AML-193 (cell line): ENCODE measurements around the gene AKAIN1.

Experiments
- DNase-seq, 2 experiments: peaks; one replicate each; lab custom pipeline; 2025; lab: John Stamatoyannopoulos, UW

AKAIN1 gene

DNA sequence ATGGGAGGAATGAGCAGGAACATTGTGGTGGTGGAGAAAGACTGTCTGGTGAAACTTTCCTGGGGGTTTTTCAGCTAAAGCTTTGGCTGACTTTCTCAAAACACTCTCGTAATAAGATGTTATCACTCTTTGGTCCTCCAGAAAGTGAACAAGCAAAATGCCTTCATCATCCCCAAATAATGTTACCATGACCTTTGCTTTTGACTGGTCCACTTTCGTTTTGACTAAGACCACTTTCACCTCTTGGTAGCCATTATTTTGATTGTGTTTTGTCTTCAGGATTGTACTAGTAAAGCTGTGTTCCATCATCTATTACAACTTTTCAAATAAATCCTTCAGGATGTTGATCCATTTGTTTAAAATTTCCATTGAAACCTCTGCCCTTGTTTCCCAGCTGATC lies 103.2 kb downstream of the AKAIN1 start:
- DNase-seq, result no peak
